BJ (cell line): ENCODE data around the gene PLEKHA8. TPM values are rescaled to one million over a fixed set of nuclear protein-coding genes. Genes with fewer than 3 reads are reported as not detected.
A peak's percentile ranks its signal among the peaks of the same experiment; 100 is the strongest.

Experiments used
- CTCF ChIA-PET: fragments of 350-600 bp; formaldehyde crosslinking; extraction: SDS; loops from one replicate; lab custom pipeline; 2021; ENCODE audit warnings: antibody characterized with exemption, inconsistent platforms; lab: Yijun Ruan, JAX
- POLR2A ChIA-PET: fragments of 300-600 bp; sonication (Branson Sonifier 250); formaldehyde crosslinking; extraction: SDS; loops from one replicate; lab custom pipeline; 2021; ENCODE audit warnings: antibody characterized with exemption; lab: Charles Lee
- DNase-seq: peaks from one replicate; pipeline ENCODE4 v3.0.0-alpha.2; 2011; ENCODE audit warnings: low read depth
- H3K27me3 ChIP-seq: 2 replicates; pipeline ENCODE4 v1.6.0; 2011; ENCODE audit warnings: low read length; ENCODE audit not compliant: control insufficient read depth, insufficient read depth
- H3K36me3 ChIP-seq: 2 replicates; pipeline ENCODE4 v1.5.1; 2011; ENCODE audit warnings: low read length; ENCODE audit not compliant: control insufficient read depth, insufficient read depth
- H3K4me3 ChIP-seq: 2 replicates; pipeline ENCODE4 v1.5.1; 2011; ENCODE audit warnings: low read depth, mild to moderate bottlenecking, control low read depth, low read length
- polyA plus RNA-seq: library from polyadenylated mRNA; depleted of rRNA; stranded (reverse); fragments of >200 nt; gene quantifications from 2 replicates; pipeline ENCODE4 v1.2.3, GENCODE V29; 2011
- TF ChIP-seq, protein P1 (sequence below): IDR thresholded peaks from 2 replicates; pipeline ENCODE4 v1.5.1; 2011; ENCODE audit warnings: low read depth, mild to moderate bottlenecking, control low read depth, inconsistent platforms, low read length, moderate library complexity; ENCODE audit not compliant: insufficient read depth

PLEKHA8 gene
- polyA plus RNA-seq, 1 experiment = 4.2 TPM

DNA sequence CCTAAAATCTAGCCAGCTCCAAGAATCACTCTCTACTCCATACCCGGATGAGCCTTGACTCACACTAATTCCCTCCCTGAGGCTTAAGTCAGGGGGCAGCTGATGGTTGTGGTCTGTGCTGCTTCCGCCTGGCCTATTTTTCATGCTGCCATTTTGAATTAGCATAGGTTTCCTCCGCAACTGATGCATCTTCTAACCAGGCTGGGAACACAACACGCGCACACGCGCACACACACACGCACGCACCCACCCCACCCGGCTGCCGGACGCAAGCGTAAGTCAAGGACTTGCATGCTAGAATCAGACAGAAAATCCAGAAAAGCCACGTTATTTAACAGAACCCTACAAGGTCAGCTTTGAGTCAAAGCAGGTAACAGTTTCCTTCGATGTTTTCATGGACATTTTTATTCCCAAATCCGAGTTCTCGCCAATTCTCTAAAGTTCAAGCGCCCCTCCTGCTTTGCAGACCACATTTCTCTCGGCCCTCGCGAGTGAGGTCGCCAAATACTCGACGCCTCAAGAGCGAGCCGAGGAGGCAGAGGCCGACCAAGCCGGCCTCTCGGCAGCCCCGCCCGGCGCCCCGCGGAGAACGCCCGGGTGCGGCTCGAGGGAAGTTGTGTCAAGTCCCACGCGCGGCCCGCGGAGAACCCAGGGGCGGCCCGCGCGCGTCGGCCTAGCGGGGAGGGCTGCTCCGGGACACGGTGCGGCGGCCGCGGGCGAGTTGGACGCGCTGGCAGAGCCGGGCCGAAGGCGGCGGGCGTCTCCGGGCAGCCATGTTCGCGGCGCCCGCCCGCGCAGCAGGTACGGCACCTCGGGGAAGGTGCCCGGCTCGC is 39.6 kb upstream of the PLEKHA8 start:
- Histone ChIP-seq H3K36me3 (0 out of 2 replicates have a peak, but pooled peaks cover 1% of the 10 kb centered on the region), H3K27me3 (no peaks in the 10 kb centered on the region), H3K4me3 (peak overlapping the region; percentile 96)
- TF ChIP-seq, protein P1, sequence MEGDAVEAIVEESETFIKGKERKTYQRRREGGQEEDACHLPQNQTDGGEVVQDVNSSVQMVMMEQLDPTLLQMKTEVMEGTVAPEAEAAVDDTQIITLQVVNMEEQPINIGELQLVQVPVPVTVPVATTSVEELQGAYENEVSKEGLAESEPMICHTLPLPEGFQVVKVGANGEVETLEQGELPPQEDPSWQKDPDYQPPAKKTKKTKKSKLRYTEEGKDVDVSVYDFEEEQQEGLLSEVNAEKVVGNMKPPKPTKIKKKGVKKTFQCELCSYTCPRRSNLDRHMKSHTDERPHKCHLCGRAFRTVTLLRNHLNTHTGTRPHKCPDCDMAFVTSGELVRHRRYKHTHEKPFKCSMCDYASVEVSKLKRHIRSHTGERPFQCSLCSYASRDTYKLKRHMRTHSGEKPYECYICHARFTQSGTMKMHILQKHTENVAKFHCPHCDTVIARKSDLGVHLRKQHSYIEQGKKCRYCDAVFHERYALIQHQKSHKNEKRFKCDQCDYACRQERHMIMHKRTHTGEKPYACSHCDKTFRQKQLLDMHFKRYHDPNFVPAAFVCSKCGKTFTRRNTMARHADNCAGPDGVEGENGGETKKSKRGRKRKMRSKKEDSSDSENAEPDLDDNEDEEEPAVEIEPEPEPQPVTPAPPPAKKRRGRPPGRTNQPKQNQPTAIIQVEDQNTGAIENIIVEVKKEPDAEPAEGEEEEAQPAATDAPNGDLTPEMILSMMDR = no peak
- ChIA-PET CTCF (interaction anchor here (0.7 to 1.1 kb wide), 4 partner anchors 11 to 521 kb away, joined by 3 to 5 read pairs (median 4); no protein-coding TSS in a partner anchor), POLR2A (no interaction called here)
- peak; percentile 44 for DNase-seq

DNA sequence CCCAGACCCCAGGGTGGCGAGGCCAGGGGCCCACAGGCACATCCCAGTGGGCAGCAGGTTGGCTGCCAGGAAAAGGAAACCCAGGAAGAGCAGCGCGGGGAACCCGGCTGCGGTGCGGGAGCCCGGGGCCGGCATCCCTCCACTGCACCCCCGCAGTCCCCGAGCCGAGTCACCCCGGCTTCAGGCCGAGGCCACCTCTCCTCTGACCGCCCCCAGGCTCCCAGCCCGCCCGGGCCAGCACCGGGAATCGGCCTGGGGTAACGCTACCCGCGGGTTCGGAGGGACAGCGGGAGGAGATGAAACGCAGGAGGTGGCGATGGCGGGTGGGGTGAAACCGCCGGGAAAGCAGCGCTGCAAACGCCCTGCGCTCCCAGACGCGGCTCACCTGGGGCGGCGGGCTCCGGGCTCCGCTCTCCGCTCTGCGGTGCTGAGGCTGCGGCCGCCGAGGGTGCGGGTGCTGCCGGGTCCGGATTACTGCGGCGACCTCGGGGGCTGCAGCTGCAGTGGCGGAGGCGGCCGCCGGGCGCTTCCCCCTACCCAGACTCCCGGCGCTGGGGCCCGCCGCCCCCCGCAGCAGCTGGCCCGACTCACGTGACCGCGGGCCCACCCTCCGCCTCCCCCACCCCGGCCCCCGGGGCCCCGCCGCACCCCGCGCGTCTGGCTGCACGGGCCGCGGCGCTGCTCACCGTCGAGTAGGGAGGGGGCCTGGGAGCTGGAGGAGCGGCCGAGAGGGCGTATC is 38.8 kb upstream of the PLEKHA8 start, which contains the start of gene SCRN1:
SCRN1 (minus strand) TSS at position 545 of the 739 bp plus-strand sequence. CDS start 20,734 bp downstream, outside the sequence.
- no peak for DNase-seq
- POLR2A ChIA-PET = no interaction called here
- TF ChIP-seq, protein P1 = no peak
- H3K4me3 ChIP-seq = peak within 1 kb of the TSS; percentile 96
- H3K27me3 ChIP-seq = no peaks in the 10 kb centered on the region
- H3K36me3 ChIP-seq = 0 out of 2 replicates have a peak, but pooled peaks cover 1% of the 10 kb centered on the region
- CTCF ChIA-PET = interaction anchor here (1.1 kb wide), 1 partner anchor 11 kb away, joined by 3 read pairs; no protein-coding TSS in a partner anchor

- ChIA-PET CTCF (interaction anchor here (0.6 kb wide), 1 partner anchor 54 kb away, joined by 4 read pairs; no protein-coding TSS in a partner anchor), POLR2A (no interaction called here)
- H3K4me3 ChIP-seq = no peak overlapping the region
- no peaks in the 10 kb centered on the region for H3K36me3 ChIP-seq
- no peaks in the 10 kb centered on the region for H3K27me3 ChIP-seq
- TF ChIP-seq, protein P1 = no peak
- DNase-seq = no peak
These were observed 37.3 kb upstream of the PLEKHA8 start for GRCh38 chr7:29990931-29991330.

DNA sequence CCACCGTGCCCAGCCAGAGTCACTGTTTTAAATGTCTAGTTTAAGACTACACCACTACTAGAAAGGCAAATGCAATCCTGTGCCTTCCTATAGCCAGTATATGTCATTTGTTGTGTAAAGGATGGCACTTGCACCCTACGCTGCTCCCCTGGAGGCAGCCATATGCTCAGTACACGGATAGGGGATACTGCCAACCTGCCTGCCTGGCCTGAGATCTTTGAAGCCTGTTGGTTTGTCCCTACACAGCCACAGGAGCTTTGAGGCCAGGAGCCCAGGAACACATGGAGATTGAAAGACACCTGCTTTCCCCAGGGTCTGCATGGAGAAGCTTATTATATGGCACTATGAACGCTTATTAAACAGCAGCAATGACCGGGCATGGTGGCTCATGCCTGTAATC is 36.3 kb upstream of the PLEKHA8 start:
- POLR2A ChIA-PET = no interaction called here
- Histone ChIP-seq H3K27me3 (no peaks in the 10 kb centered on the region), H3K36me3 (no peaks in the 10 kb centered on the region), H3K4me3 (no peak overlapping the region)
- no peak for DNase-seq
- TF ChIP-seq, protein P1 = no peak
- CTCF ChIA-PET = interaction anchor here (1.1 kb wide), 1 partner anchor 28 kb away, joined by 3 read pairs; no protein-coding TSS in a partner anchor
